Ishikawa (cell line): ENCODE measurements around the gene LRRC36.

Experiments
- CEBPB ChIP-seq: IDR thresholded peaks from 2 replicates; pipeline ENCODE4 v1.6.1; 2012
- CREB1 ChIP-seq: IDR thresholded peaks from 2 replicates; pipeline ENCODE4 v1.6.1; 2012; ENCODE audit warnings: low read depth
- EGR1 ChIP-seq: IDR thresholded peaks from 2 replicates; pipeline ENCODE4 v1.6.1; 2012
- EP300 ChIP-seq: IDR thresholded peaks from 2 replicates; pipeline ENCODE4 v1.6.1; 2012; ENCODE audit warnings: borderline replicate concordance
- FOXM1 ChIP-seq: IDR thresholded peaks from 2 replicates; pipeline ENCODE4 v1.6.1; 2012; ENCODE audit warnings: low read depth, borderline replicate concordance
- MAX ChIP-seq: IDR thresholded peaks from 2 replicates; pipeline ENCODE4 v1.6.1; 2012
- NFIC ChIP-seq: IDR thresholded peaks from 2 replicates; pipeline ENCODE4 v1.6.1; 2012
- RAD21 ChIP-seq: IDR thresholded peaks from 2 replicates; pipeline ENCODE4 v1.6.1; 2012; ENCODE audit warnings: low read depth
- REST ChIP-seq: IDR thresholded peaks from 2 replicates; pipeline ENCODE4 v1.6.1; 2012; ENCODE audit warnings: low read depth, mild to moderate bottlenecking
- TAF1 ChIP-seq: IDR thresholded peaks from 2 replicates; pipeline ENCODE4 v1.6.1; 2012; ENCODE audit warnings: low read depth, mild to moderate bottlenecking
- TCF12 ChIP-seq: IDR thresholded peaks from 2 replicates; pipeline ENCODE4 v1.6.1; 2012; ENCODE audit warnings: low read depth
- TEAD4 ChIP-seq: IDR thresholded peaks from 2 replicates; pipeline ENCODE4 v1.6.1; 2012
- USF1 ChIP-seq: IDR thresholded peaks from 2 replicates; pipeline ENCODE4 v1.6.1; 2012
- YY1 ChIP-seq: IDR thresholded peaks from 2 replicates; pipeline ENCODE4 v1.6.1; 2012; ENCODE audit warnings: low read depth
- ZBTB7A ChIP-seq: IDR thresholded peaks from 2 replicates; pipeline ENCODE4 v1.6.1; 2012; ENCODE audit warnings: low read depth

LRRC36 gene

GRCh38 chr16:67425061-67425460, 98.4 kb downstream of the LRRC36 start:
- TF ChIP-seq ZBTB7A (no peak), CREB1 (no peak)

- TF ChIP-seq TCF12 = no peak
- no peak for TF ChIP-seq RAD21
- no peak for TF ChIP-seq EGR1
- TF ChIP-seq USF1 = no peak
These were observed 99.0 kb downstream of the LRRC36 start for GRCh38 chr16:67425580-67425979.

GRCh38 chr16:67426022-67426421, 99.4 kb downstream of the LRRC36 start:
- no peak for TF ChIP-seq EP300
- no peak for TF ChIP-seq NFIC
- no peak for TF ChIP-seq FOXM1
- no peak for TF ChIP-seq ZBTB7A
- no peak for TF ChIP-seq USF1
- no peak for TF ChIP-seq REST
- TF ChIP-seq CEBPB = no peak
- no peak for TF ChIP-seq TEAD4
- no peak for TF ChIP-seq TAF1
- no peak for TF ChIP-seq CREB1
- no peak for TF ChIP-seq YY1

- no peak for TF ChIP-seq MAX
- no peak for TF ChIP-seq NFIC
- TF ChIP-seq EGR1 = no peak
- TF ChIP-seq CREB1 = no peak
- TF ChIP-seq TCF12 = no peak
- no peak for TF ChIP-seq RAD21
- TF ChIP-seq CEBPB = no peak
- TF ChIP-seq ZBTB7A = no peak
- TF ChIP-seq YY1 = no peak
- TF ChIP-seq USF1 = no peak
- TF ChIP-seq TAF1 = no peak
- no peak for TF ChIP-seq REST
- no peak for TF ChIP-seq TEAD4
- TF ChIP-seq FOXM1 = no peak
- no peak for TF ChIP-seq EP300
These were observed 100.3 kb downstream of the LRRC36 start for GRCh38 chr16:67426950-67427349.

- TF ChIP-seq YY1 = no peak
- 0 out of 2 replicates have a peak, but pooled peaks have one; percentile 25 for TF ChIP-seq ZBTB7A
- TF ChIP-seq TAF1 = no peak
- peak; percentile 90 for TF ChIP-seq RAD21
- TF ChIP-seq CREB1 = no peak
These were observed 101.6 kb downstream of the LRRC36 start for GRCh38 chr16:67428146-67428731.

- no peak for TF ChIP-seq CEBPB
- TF ChIP-seq FOXM1 = no peak
- TF ChIP-seq REST = no peak
- TF ChIP-seq USF1 = no peak
- TF ChIP-seq ZBTB7A = no peak
- no peak for TF ChIP-seq TCF12
- no peak for TF ChIP-seq TEAD4
- TF ChIP-seq CREB1 = no peak
- TF ChIP-seq EGR1 = no peak
- no peak for TF ChIP-seq NFIC
- no peak for TF ChIP-seq MAX
- TF ChIP-seq RAD21 = no peak
- no peak for TF ChIP-seq TAF1
- no peak for TF ChIP-seq YY1
- TF ChIP-seq EP300 = no peak
These were observed 102.6 kb downstream of the LRRC36 start for GRCh38 chr16:67429053-67429798.
